Inflammatory macrophage treated with lipopolysaccharide for 4 hours (primary cell): Measurements from ENCODE around the gene SH2D1B.
"Not testable (repeated sequence)": the region's sequence is repeated elsewhere in the genome, so short reads cannot be mapped to it uniquely, and the experiment has no call there.

ENCODE experiments used
- DNase-seq: peaks from one replicate; pipeline ENCODE4 v3.0.0-alpha.2; 2020

Gene SH2D1B, protein sequence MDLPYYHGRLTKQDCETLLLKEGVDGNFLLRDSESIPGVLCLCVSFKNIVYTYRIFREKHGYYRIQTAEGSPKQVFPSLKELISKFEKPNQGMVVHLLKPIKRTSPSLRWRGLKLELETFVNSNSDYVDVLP

GRCh38 chr1:162412002-162412401 lies at the start of gene SH2D1B:
Gene SH2D1B, minus strand, starts transcription at chr1:162412136. Its CDS starts 120 bp downstream, at chr1:162412016.
- peak; percentile 11 for DNase-seq

DNA sequence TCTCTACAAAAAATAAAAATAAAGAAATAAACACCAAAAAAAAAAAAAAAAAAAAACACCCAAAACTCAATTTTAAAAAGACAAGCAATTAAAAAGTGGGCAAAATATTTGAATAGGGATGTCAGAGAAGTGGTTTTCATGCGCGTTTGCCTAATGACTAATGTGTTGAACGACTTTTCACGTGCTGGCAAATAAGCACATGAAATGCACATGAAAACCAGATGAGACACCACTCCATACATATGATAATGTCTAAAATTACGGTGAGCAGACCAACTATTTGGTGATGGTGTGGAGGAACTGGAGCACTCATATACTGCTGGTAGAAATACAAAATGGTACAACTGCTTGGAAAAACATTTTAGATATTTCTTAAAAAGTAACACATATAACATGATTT lies 46.3 kb upstream of the SH2D1B start:
- no peak for DNase-seq

DNA sequence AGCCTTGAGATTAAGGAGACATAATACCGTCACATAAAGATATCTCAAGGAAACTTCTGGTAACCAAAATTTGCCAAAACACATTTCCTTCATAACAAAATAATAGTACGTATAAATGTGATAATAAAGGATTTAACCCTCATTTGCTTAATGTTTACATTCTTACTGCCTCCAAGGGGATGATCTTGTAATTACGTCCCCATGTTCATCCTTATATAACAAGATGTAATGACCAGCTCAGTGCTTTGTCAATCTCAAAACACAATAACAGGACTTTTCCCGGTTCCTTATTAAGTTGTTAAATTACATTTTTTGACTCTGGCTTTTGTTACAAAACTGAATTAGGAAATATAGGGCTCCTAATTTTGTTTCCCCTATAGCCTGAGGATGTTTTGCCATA lies 44.4 kb upstream of the SH2D1B start:
- DNase-seq, result no peak

DNA sequence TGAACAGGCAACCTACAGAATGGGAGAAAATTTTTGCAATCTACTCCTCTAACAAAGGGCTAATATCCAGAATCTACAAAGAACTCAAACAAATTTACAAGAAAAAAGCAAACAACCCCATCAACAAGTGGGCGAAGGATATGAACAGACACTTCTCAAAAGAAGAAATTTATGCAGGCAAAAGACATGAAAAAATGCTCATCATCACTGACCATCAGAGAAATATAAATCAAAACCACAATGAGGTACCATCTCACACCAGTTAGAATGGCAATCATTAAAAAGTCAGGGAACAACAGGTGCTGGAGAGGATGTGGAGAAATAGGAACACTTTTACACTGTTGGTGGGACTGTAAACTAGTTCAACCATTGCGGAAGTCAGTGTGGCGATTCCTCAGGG lies 42.4 kb upstream of the SH2D1B start:
- not testable (repeated sequence) for DNase-seq

- DNase-seq, result no peak
Observed at GRCh38 chr1:162446946-162447345, 35.0 kb upstream of the SH2D1B start.

- DNase-seq, result peak; percentile 19
Observed at GRCh38 chr1:162444903-162445302, 33.0 kb upstream of the SH2D1B start.

GRCh38 chr1:162432977-162433713 lies 21.2 kb upstream of the SH2D1B start:
- not testable (repeated sequence) for DNase-seq

DNA sequence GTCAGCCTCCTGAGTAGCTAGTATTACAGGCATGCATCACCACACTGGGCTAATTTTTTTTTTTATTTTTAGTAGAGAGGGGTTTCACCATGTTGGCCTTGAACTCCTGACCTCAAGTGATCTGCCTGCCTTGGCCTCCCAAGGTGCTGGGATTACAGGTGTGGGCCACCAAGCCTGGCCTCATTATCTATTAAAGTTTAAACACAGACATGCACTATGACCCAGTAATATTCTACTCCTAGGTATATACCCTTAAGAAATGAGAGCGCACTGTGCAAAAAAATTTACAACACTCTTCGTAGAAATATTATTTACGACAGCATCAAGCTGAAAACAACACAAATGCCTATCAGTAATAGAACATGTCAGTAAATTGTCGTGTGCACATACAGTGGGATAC lies 18.6 kb upstream of the SH2D1B start:
- no peak for DNase-seq

GRCh38 chr1:162422662-162423375 lies 10.9 kb upstream of the SH2D1B start:
- DNase-seq, result peak; percentile 89

GRCh38 chr1:162421258-162422164 lies 9.6 kb upstream of the SH2D1B start:
- DNase-seq, result peak; percentile 15

DNA sequence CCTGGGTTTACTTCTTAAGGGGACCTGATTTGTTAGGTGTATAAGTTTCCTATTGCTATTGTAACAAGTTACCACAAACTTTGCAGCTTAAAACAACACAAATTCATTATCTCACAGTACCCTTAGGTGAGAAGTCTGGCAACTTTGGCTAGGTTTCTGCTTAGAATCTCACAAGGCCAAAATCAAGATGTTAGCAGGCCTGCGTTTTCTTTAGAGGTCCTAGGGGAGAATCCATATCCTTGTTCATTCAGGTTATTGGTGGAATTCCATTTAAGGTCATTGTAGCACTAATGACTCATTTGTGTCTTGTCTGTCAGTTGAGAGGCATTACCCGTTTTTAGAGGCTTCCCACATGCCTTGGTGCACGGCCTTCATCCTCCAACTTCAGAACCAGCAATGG lies 8.2 kb upstream of the SH2D1B start:
- DNase-seq, result no peak

DNA sequence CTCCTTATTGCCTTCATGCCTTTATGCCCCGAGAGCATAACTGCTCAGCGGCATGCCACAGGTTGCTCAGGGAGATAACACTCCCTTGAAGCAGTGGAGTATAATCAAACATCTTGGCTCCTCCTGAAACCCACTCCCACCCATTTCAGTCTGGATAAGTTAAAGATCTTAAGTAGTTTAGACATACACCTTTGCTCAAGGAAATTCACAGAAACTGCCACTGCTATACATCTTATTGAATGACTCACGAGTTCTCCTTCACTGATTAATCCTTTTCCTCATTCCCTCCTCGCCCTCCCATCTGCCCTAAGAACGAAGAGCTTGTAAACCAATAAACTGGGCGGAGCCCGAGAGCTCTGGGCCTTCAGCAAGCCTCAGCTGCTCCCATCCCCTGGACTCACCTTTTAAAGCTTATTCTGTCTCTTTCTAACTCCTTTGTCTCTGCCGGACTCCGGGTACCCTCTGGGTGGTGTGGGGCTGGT lies 7.6 kb upstream of the SH2D1B start:
- not testable (repeated sequence) for DNase-seq

- not testable (repeated sequence) for DNase-seq
Observed at GRCh38 chr1:162418584-162418983, 6.6 kb upstream of the SH2D1B start.

GRCh38 chr1:162417650-162418049 lies 5.7 kb upstream of the SH2D1B start:
- DNase-seq, result no peak

DNA sequence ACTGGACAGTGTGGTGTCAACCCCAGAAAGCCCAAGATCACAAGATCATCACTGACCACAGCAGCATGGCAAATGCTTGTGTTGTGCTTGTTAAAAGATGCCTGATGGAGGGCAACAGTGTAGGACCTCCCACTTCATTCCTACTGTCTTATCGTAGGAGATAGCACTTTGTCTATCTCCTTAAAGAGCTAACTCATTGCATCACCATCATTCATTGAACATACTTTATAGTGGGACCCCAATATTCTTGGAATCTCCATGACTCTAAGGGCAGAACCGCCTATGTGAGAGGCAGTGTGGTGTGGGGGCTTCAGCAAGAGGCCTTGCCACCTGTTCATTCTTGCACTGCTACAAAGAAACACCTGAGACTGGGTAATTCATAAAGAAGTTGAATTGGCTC lies 5.0 kb upstream of the SH2D1B start:
- no peak for DNase-seq

DNA sequence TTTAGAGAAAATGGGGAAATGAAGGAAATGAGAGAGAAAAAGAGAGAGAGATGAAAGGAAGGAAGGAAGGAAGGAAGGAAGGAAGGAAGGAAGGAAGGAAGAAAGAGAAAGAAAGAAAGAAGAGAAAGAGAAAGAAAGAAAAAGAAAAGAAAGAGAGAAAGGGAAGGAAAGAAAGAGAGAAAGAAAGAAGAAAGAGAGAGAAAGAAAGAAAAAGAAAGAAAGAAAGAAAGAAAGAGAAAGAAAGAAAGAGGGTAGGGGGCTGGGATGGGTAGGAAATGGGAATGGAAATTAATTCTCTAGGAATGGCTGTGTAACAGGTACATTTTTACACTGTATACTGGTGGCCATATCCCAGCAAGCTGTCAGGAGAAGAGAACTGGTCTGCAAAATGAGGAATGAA lies 4.3 kb upstream of the SH2D1B start:
- DNase-seq, result no peak

DNA sequence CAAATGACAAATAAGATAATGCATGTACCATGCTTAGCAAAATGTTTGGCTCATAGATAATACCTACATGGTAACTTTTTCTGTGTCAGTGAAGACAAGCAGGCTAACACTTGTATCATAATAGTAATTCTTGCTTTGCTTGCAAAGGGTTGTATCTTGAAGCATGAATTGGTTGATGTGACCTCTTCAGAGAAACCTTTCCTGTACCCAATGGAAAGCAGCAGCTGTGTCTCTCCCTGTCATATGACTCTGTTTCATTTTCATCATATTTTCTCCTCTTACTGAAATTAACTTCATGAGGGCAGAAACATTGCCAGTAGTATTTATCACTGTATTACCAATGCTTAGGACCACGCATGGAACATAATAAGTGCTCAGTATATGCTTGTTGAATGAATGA lies 4.4 kb downstream of the SH2D1B start:
- no peak for DNase-seq

GRCh38 chr1:162406811-162407210 lies 5.1 kb downstream of the SH2D1B start:
- DNase-seq, result no peak

DNA sequence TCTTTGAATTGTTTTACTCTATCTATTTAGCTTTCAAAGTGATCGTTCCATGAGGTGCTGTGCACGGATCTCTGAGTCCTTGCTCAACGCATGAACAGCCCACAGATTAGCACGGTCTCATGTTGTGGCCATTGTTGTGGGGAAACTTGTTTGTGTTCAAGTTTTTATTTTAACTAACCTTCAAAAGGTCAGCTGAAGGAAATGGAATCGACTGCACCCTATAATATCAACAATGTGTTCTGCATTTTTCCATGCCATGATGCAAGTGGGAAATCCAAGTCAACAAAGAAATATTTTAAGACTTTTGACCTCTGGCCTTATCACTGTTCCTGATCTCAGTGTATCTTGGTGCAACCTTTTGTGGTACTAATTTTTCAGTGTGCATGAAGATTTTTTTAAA lies 6.1 kb downstream of the SH2D1B start:
- DNase-seq, result no peak

DNA sequence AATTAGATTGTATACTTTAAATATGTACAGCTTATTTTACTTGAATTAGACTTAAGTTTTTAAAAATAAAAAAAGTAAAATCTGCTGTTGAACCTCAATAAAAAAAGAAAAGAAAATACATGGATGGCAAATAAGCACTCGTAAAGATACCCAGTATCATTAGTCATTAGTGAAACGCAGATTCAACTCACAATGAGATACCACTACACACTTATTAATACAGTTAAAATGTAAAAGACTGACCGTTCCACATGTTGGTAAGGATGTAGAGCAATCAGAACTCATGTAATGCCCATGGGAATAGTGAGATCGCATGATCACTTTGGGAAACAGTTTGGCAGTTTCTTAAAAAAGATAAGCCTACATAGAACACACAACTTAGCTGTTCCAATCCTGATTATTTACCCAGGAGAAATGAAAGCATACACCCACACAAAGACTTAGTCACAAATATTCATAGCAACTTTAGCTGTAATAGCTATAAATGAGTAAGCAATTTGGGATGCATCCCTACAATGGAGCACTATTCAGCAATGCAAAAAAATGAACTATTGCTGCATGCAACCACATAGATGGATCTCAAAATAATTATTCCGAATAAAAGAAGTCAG lies 7.3 kb downstream of the SH2D1B start:
- DNase-seq, result peak; percentile 75

DNA sequence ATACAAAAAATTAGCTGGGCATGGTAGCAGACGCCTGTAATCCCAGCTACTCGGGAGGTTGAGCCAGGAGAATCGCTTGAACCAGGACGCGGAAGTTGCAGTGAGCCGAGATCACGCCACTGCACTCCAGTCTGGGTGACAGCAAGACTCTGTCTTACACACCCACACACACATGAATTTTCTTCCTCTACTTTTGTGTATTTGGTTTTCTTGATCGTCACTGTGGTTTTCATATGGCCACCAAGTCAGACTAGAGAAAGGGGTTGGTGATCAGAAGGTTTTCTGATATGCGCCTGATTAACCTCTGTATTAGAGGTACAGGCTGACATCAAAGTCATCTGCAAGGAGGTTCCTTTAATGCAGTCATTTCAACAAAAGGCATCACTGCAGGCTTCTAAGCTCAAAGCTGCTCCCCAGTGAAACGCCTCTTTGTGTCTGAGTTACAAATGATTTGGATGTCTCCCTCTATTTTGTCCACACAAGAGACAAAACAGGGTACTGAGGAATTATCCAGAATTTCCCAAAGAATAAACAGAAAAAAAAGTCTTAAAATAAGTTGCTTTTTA lies 11.1 kb downstream of the SH2D1B start:
- DNase-seq, result no peak

DNA sequence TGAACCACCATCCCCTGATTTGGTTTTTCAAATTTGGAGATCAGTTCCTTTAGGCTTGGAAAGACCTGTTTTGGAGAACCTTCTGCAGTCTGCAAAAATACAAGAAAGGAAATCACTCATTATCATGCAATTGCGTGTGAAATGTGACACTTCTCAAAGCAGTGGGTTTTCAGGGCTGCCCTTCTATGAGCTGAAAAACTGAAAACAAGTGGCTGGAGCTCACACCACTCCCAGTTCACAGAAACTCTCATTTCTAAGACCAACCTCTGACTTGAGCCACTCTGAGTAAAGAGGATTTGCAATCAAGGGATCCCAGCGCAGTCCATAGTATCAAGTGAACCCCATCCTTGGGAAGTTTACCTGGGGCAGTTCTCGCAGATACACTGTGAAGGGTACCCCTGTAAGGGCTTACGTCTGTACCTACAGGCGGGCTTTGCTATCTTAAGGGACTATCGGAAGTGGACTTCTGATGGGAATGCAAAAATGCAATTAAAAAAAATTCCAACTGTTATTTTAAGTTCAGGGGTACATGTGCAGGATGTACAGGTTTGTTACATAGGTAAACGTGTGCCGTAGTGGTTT lies 12.8 kb downstream of the SH2D1B start:
- DNase-seq, result no peak
